Measurements from ENCODE around the gene ZNF469.

ZNF469 gene, protein sequence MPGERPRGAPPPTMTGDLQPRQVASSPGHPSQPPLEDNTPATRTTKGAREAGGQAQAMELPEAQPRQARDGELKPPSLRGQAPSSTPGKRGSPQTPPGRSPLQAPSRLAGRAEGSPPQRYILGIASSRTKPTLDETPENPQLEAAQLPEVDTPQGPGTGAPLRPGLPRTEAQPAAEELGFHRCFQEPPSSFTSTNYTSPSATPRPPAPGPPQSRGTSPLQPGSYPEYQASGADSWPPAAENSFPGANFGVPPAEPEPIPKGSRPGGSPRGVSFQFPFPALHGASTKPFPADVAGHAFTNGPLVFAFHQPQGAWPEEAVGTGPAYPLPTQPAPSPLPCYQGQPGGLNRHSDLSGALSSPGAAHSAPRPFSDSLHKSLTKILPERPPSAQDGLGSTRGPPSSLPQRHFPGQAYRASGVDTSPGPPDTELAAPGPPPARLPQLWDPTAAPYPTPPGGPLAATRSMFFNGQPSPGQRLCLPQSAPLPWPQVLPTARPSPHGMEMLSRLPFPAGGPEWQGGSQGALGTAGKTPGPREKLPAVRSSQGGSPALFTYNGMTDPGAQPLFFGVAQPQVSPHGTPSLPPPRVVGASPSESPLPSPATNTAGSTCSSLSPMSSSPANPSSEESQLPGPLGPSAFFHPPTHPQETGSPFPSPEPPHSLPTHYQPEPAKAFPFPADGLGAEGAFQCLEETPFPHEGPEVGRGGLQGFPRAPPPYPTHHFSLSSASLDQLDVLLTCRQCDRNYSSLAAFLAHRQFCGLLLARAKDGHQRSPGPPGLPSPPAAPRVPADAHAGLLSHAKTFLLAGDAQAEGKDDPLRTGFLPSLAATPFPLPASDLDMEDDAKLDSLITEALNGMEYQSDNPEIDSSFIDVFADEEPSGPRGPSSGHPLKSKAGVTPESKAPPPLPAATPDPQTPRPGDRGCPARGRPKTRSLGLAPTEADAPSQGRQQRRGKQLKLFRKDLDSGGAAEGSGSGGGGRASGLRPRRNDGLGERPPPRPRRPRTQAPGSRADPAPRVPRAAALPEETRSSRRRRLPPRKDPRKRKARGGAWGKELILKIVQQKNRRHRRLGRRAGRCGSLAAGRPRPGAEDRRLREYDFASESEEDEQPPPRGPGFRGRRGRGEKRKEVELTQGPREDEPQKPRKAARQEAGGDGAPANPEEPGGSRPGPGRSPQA (N-terminal part only)

DNA sequence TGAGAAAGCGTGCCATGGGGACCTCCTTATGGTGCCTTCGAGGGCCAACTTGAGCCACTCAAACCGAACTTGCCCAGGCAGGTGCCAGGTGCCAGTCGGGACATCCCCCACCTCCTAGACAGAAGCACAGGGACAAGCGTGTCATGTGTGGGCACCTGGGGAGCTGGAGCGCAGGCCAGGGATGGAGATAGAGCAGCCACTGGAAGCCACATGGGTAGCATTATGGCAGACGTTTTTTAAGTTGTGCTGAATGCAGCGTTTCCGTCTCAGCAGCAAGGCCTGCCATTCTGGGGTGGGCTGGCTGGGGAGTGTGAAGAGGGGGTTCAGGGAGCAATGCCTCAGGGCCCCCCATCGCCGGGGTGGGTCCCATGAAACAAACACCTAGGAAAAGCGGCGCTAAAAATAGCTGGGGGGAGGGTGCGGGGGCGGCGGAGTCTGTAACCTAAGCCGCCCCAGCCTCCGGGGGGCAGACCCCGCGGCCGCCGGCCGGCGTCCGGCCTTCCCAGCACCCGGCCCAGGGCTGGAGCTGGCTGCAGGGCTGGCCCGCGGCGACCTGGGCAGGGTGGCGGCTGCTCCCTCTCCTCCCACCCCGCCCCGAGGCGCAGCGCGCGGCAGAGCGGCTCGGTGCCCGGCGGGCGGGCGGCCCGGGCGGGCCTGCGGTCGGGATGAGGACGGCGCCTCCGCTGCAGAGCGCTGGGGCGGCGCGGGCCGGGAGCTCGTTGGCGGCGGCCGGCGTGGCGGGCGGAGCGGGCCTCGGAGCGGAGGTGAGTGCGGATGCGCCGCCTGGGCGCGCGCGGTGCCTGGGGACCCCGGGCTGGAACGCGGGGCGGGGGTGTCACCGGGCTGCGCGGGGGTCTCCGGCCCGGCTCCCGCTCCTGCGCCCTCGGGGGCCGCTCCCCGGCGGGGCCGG is at the start of gene ZNF469:
Gene ZNF469 (plus strand): TSS at position 469 of the 910 bp plus-strand sequence. CDS start 44,512 bp downstream, outside the sequence.
- peak within 1 kb of the TSS; percentile 73 for H3K4me3 ChIP-seq (ENCODE audit: control insufficient read depth, low read depth, low read length)
- TF ChIP-seq, protein P1, sequence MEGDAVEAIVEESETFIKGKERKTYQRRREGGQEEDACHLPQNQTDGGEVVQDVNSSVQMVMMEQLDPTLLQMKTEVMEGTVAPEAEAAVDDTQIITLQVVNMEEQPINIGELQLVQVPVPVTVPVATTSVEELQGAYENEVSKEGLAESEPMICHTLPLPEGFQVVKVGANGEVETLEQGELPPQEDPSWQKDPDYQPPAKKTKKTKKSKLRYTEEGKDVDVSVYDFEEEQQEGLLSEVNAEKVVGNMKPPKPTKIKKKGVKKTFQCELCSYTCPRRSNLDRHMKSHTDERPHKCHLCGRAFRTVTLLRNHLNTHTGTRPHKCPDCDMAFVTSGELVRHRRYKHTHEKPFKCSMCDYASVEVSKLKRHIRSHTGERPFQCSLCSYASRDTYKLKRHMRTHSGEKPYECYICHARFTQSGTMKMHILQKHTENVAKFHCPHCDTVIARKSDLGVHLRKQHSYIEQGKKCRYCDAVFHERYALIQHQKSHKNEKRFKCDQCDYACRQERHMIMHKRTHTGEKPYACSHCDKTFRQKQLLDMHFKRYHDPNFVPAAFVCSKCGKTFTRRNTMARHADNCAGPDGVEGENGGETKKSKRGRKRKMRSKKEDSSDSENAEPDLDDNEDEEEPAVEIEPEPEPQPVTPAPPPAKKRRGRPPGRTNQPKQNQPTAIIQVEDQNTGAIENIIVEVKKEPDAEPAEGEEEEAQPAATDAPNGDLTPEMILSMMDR (IDR thresholded peaks at IDR 0.05; ENCODE audit: control insufficient read depth, insufficient read depth, low read depth, low read length, missing control alignments): no peak
- no peak for DNase-seq (ENCODE audit: low read depth)

DNA sequence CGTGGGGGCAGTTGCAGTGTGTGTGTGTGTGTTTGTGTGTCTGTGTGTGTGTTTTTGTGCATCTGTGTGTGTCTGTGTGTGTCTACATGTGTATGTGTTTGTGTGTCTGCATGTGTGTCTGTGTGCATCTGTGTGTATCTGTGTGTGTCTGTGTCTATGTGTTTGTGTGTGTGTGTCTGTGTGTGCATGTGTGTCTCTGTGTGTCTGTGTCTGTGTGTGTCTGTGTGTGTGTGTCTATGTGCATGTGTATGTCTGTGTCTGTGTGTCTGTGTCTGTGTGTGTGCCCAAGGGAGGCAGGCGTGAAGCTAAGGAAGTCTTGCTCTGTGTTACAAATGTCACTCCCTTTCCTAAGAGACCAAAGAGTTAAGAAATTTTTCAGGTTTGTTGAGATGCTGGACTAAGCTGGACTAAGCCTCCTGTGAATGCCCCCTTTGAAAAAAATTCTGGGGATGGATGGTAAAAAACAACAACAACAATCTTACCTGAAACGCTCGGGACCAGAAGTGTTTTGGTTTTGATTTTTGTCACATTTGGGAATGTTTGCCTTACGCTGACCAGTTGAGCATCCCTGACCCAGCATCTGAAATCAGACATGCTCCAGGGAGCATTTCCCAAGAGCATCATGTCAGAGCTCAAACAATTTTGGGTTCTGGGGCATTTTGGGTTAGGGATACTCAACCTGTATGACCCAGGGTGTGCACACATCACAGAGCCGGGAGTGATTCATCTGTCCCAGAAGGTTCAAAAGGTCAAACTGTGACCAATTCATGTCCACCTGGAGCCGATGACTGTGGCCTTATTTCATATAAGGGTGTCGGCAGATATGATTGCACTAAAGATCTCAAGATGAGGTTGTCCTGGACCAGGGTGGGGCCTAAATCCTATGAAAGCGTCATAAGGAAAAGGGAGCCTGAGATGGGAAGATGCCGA is 48.6 kb upstream of the ZNF469 start:
- TF ChIP-seq, protein P1 (IDR thresholded peaks at IDR 0.05; ENCODE audit: control insufficient read depth, insufficient read depth, low read depth, low read length, missing control alignments): no peak
- H3K4me3 ChIP-seq (ENCODE audit: control insufficient read depth, low read depth, low read length): peak overlapping the region; percentile 6; the same call in 1 of the 2 replicates
- DNase-seq (ENCODE audit: low read depth): no peak

DNA sequence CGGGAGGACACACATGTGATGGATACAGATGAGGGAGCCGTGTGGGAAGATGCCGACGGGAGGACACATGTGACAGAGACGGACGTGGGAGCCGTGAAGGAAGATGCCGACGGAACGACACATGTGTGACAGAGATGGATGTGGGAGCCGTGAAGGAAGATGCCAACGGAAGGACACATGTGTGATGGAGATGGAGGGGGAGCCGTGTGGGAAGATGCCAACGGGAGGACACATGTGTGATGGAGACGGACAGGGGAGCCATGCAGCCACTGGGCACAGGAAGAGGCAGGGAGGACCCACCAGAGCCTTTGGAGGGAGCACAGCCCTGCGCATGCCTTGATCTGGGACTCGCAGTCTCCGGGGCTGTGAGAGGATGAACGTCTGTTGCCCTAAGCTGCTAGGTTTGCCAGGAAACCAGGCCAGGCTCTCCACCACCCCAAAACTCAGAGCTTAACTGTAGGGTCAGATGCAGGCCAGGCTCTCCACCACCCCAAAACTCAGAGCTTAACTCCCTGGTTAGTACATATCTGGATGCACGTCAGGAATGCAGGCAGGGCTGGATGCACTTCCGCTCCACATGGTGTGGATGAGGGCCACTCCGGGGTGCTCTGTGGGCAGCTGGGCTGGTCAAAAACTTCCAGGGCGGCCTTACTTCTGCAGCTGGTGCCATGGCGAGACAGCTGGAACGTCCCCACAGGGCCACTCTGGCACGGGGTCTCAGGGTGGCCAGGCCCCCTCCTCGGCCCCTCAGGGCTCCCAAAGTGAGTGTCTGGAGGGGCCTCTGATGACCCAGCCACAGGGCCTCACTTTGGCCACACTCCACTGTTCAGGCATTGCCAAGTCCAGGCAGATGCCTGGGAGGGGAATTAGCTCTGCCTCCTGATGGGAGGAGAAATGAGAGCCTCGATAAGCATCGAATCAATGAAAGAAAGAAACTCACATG is 47.7 kb upstream of the ZNF469 start:
- H3K4me3 ChIP-seq (ENCODE audit: control insufficient read depth, low read depth, low read length): no peak overlapping the region
- DNase-seq (ENCODE audit: low read depth): no peak
- TF ChIP-seq, protein P1 (IDR thresholded peaks at IDR 0.05; ENCODE audit: control insufficient read depth, insufficient read depth, low read depth, low read length, missing control alignments): no peak

DNA sequence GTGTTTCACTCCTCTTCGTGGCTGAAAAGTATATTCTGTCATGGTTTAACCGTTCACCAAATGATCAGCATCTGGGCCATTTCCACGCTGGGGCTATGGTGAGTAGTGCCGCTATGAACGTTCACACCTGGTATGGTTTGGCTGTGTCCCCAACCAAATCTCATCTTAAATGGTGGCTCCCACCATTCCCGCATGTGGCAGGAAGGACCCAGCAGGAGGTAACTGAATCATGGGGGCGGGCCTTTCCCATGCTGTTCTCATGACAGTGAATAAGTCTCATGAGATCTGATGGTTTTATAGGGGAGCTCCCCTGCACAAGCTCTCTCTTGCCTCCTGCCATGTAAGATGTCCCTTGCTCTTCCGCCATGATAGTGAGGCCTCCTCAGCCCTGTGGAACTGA is 45.7 kb upstream of the ZNF469 start:
- DNase-seq (ENCODE audit: low read depth): no peak
- H3K4me3 ChIP-seq (ENCODE audit: control insufficient read depth, low read depth, low read length): no peak overlapping the region
- TF ChIP-seq, protein P1 (IDR thresholded peaks at IDR 0.05; ENCODE audit: control insufficient read depth, insufficient read depth, low read depth, low read length, missing control alignments): no peak

DNA sequence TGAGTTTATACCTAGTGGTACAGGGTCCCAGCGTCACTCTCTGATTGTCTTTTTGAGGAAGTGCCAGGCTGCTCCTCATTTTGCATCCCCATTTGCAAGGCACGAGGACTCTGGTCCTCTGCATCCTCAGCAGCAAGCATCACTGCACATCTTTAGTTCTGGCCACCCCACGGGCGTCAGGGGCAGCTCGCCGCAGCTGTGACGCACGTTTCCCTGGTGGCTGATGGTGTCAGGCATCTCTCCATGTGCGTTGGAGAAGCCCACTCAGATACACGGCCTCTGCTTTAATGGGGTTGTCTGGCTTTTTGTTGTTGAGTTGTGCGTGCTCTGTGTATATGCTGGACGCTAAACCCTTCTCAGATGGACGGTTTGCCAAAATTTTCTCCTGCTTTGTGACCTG is 45.2 kb upstream of the ZNF469 start:
- no peak overlapping the region for H3K4me3 ChIP-seq (ENCODE audit: control insufficient read depth, low read depth, low read length)
- no peak for DNase-seq (ENCODE audit: low read depth)

More for the DNA sequence above, 45.2 kb upstream of the ZNF469 start:
- TF ChIP-seq, protein P1 (IDR thresholded peaks at IDR 0.05; ENCODE audit: control insufficient read depth, insufficient read depth, low read depth, low read length, missing control alignments): no peak
